DOHH2 (cell line): Measurements from ENCODE around the gene CD1E.
"Not testable (repeated sequence)": the region's sequence is repeated elsewhere in the genome, so short reads cannot be mapped to it uniquely, and the experiment has no call there.

ENCODE experiments used
- H3F3A ChIP-seq: fragments of 200-600 bp; sonication (generic), shearing (Covaris generic); 2 replicates; pipeline ENCODE4 v1.6.0; 2016; ENCODE audit warnings: antibody characterized with exemption, mild to moderate bottlenecking; ENCODE audit not compliant: control insufficient read depth, insufficient read depth
- H3K27ac ChIP-seq: fragments of 200-600 bp; sonication (generic); 2 replicates; pipeline ENCODE4 v1.5.1; 2014; ENCODE audit warnings: low read depth, mild to moderate bottlenecking, low read length, moderate library complexity
- H3K27me3 ChIP-seq: fragments of 200-600 bp; sonication (generic); 2 replicates; pipeline ENCODE4 v1.6.1; 2014; ENCODE audit warnings: mild to moderate bottlenecking, low read length, mixed read lengths; ENCODE audit not compliant: control insufficient read depth
- H3K36me3 ChIP-seq: fragments of 200-600 bp; sonication (generic); 2 replicates; pipeline ENCODE4 v1.6.1; 2014; ENCODE audit warnings: mild to moderate bottlenecking, low read length, moderate library complexity, mixed read lengths; ENCODE audit not compliant: control insufficient read depth
- H3K4me1 ChIP-seq: fragments of 200-600 bp; sonication (generic); 2 replicates; pipeline ENCODE4 v1.6.1; 2014; ENCODE audit warnings: mild to moderate bottlenecking, low read length, mixed read lengths; ENCODE audit not compliant: control insufficient read depth
- H3K4me2 ChIP-seq: fragments of 200-600 bp; sonication (generic); 2 replicates; pipeline ENCODE4 v1.6.0; 2014; ENCODE audit warnings: mild to moderate bottlenecking, low read length, moderate library complexity
- H3K4me3 ChIP-seq: fragments of 200-600 bp; sonication (generic); 2 replicates; pipeline ENCODE4 v1.5.1; 2014; ENCODE audit warnings: mild to moderate bottlenecking, low read length, mixed read lengths
- H3K79me2 ChIP-seq: fragments of 200-600 bp; sonication (generic); 2 replicates; pipeline ENCODE4 v1.6.1; 2014; ENCODE audit warnings: mild to moderate bottlenecking, low read length, mixed read lengths; ENCODE audit not compliant: control insufficient read depth
- H3K9me2 ChIP-seq: fragments of 200-600 bp; sonication (generic); replicated peaks from 2 replicates; pipeline ENCODE4 v1.6.1; 2014; ENCODE audit warnings: mild to moderate bottlenecking, low read length, mixed read lengths; ENCODE audit not compliant: control insufficient read depth
- H3K9me3 ChIP-seq: fragments of 200-600 bp; sonication (generic); 2 replicates; pipeline ENCODE4 v1.6.1; 2014; ENCODE audit warnings: antibody characterized with exemption, low read length, mixed read lengths; ENCODE audit not compliant: control insufficient read depth, insufficient read depth
- H4K20me1 ChIP-seq: fragments of 200-600 bp; sonication (generic); 2 replicates; pipeline ENCODE4 v1.6.0; 2014; ENCODE audit warnings: low read depth, mild to moderate bottlenecking, antibody characterized with exemption, low read length, moderate library complexity; ENCODE audit not compliant: control insufficient read depth, insufficient read depth
- CTCF ChIP-seq: fragments of 200-600 bp; sonication (generic); IDR thresholded peaks from one replicate; pipeline ENCODE4 v1.5.1; 2014; ENCODE audit warnings: antibody characterized with exemption, mild to moderate bottlenecking, low read depth, low read length; ENCODE audit not compliant: poor library complexity, severe bottlenecking
- EZH2phosphoT487 ChIP-seq: fragments of 200-600 bp; sonication (generic); IDR thresholded peaks from 2 replicates; pipeline ENCODE4 v1.6.1; 2017; ENCODE audit warnings: borderline replicate concordance, mild to moderate bottlenecking, antibody characterized with exemption, low read length, moderate library complexity, mixed read lengths

CD1E gene

GRCh38 chr1:158333405-158334155, 20.1 kb upstream of the CD1E start:
- H3K36me3 ChIP-seq = no peaks in the 10 kb centered on the region
- TF ChIP-seq EZH2phosphoT487 (no peak), CTCF (no peak)
- no peaks in the 10 kb centered on the region for H4K20me1 ChIP-seq
- H3K27ac ChIP-seq = no peak overlapping the region
- no peaks in the 10 kb centered on the region for H3K9me2 ChIP-seq
- H3K27me3 ChIP-seq = no peaks in the 10 kb centered on the region
- peaks cover 17% of the 10 kb centered on the region for H3K4me1 ChIP-seq
- no peaks in the 10 kb centered on the region for H3F3A ChIP-seq
- H3K4me2 ChIP-seq = no peak overlapping the region
- H3K9me3 ChIP-seq = no peaks in the 10 kb centered on the region
- no peaks in the 10 kb centered on the region for H3K79me2 ChIP-seq
- no peak overlapping the region for H3K4me3 ChIP-seq

GRCh38 chr1:158334526-158335212, 19.0 kb upstream of the CD1E start:
- H3K36me3 ChIP-seq = no peaks in the 10 kb centered on the region
- H4K20me1 ChIP-seq = no peaks in the 10 kb centered on the region
- no peaks in the 10 kb centered on the region for H3K9me3 ChIP-seq
- no peaks in the 10 kb centered on the region for H3K27me3 ChIP-seq
- TF ChIP-seq CTCF (no peak), EZH2phosphoT487 (no peak)
- H3K4me2 ChIP-seq = no peak overlapping the region
- no peaks in the 10 kb centered on the region for H3K9me2 ChIP-seq
- no peak overlapping the region for H3K27ac ChIP-seq
- H3F3A ChIP-seq = no peaks in the 10 kb centered on the region
- H3K4me3 ChIP-seq = no peak overlapping the region
- H3K79me2 ChIP-seq = no peaks in the 10 kb centered on the region
- peaks cover 14% of the 10 kb centered on the region for H3K4me1 ChIP-seq

- Histone ChIP-seq H3K4me2 (no peak overlapping the region), H3K9me2 (no peaks in the 10 kb centered on the region), H3K36me3 (no peaks in the 10 kb centered on the region), H4K20me1 (no peaks in the 10 kb centered on the region), H3K79me2 (no peaks in the 10 kb centered on the region), H3K4me1 (peaks cover 13% of the 10 kb centered on the region), H3K27me3 (no peaks in the 10 kb centered on the region), H3F3A (no peaks in the 10 kb centered on the region), H3K9me3 (no peaks in the 10 kb centered on the region), H3K27ac (no peak overlapping the region), H3K4me3 (no peak overlapping the region)
- no peak for TF ChIP-seq CTCF
- no peak for TF ChIP-seq EZH2phosphoT487
Measured at GRCh38 chr1:158335213-158335532, 18.5 kb upstream of the CD1E start.

- not testable (repeated sequence) for H4K20me1 ChIP-seq, H3F3A ChIP-seq, H3K36me3 ChIP-seq, H3K9me3 ChIP-seq, H3K27ac ChIP-seq, H3K27me3 ChIP-seq, H3K79me2 ChIP-seq, H3K9me2 ChIP-seq, H3K4me3 ChIP-seq, H3K4me2 ChIP-seq
- peaks cover 13% of the 10 kb centered on the region for H3K4me1 ChIP-seq
Measured at GRCh38 chr1:158336413-158336812, 17.3 kb upstream of the CD1E start.

- H3K4me3 ChIP-seq, H3K36me3 ChIP-seq, H3K4me2 ChIP-seq, H3K27ac ChIP-seq, H3K79me2 ChIP-seq, H3K9me2 ChIP-seq, H4K20me1 ChIP-seq, H3K27me3 ChIP-seq, H3K9me3 ChIP-seq, H3K4me1 ChIP-seq, H3F3A ChIP-seq: not testable (repeated sequence)
Measured at GRCh38 chr1:158348946-158349345, 4.7 kb upstream of the CD1E start.
